Smooth muscle cell (in vitro differentiated cells): ENCODE data around the gene HRH3. TPM values are rescaled to one million over a fixed set of nuclear protein-coding genes. Genes with fewer than 3 reads are reported as not detected.

ENCODE experiments used
- DNase-seq: peaks from one replicate; lab custom pipeline; 2025; ENCODE audit not compliant: unreplicated experiment; lab: John Stamatoyannopoulos, UW
- H2AFZ ChIP-seq: fragments of 200-600 bp; sonication (generic); 2 replicates; pipeline ENCODE4 v1.6.0; 2016; ENCODE audit warnings: antibody characterized with exemption, low read depth, mild to moderate bottlenecking
- H3F3A ChIP-seq: fragments of 200-600 bp; sonication (generic); 2 replicates; pipeline ENCODE4 v1.6.0; 2017; ENCODE audit warnings: antibody characterized with exemption, low read depth
- H3K27ac ChIP-seq: fragments of 200-600 bp; sonication (generic); 2 replicates; pipeline ENCODE4 v1.5.1; 2016; ENCODE audit warnings: low read depth, mild to moderate bottlenecking
- H3K27me3 ChIP-seq: fragments of 200-600 bp; sonication (generic); 2 replicates; pipeline ENCODE4 v1.6.1; 2016; ENCODE audit warnings: low read depth, mild to moderate bottlenecking
- H3K36me3 ChIP-seq: fragments of 200-600 bp; sonication (generic); 2 replicates; pipeline ENCODE4 v1.5.1; 2016; ENCODE audit warnings: low read depth
- H3K4me1 ChIP-seq: fragments of 200-600 bp; sonication (generic); 2 replicates; pipeline ENCODE4 v1.5.1; 2016; ENCODE audit warnings: low read depth
- H3K4me2 ChIP-seq: fragments of 200-600 bp; sonication (generic); 2 replicates; pipeline ENCODE4 v1.6.0; 2016; ENCODE audit warnings: mild to moderate bottlenecking
- H3K4me3 ChIP-seq: fragments of 200-600 bp; sonication (generic); 2 replicates; pipeline ENCODE4 v1.5.1; 2016; ENCODE audit warnings: mild to moderate bottlenecking
- H3K79me2 ChIP-seq: fragments of 200-600 bp; sonication (generic); 2 replicates; pipeline ENCODE4 v1.6.0; 2016; ENCODE audit warnings: low read depth, mild to moderate bottlenecking
- H3K9ac ChIP-seq: fragments of 200-600 bp; sonication (generic); 2 replicates; pipeline ENCODE4 v1.6.0; 2016; ENCODE audit warnings: low read depth
- H3K9me3 ChIP-seq: fragments of 200-600 bp; sonication (generic); replicated peaks from 2 replicates; pipeline ENCODE4 v1.5.1; 2016; ENCODE audit warnings: low read depth
- H4K20me1 ChIP-seq: fragments of 200-600 bp; sonication (generic); 2 replicates; pipeline ENCODE4 v1.6.0; 2016; ENCODE audit warnings: low read depth
- WGBS: methylation state at CpG from one replicate; pipeline ENCODE4 v1.1.7; 2016; ENCODE audit warnings: low lambda C conversion rate; 5-methylcytosine and 5-hydroxymethylcytosine counted together
- polyA plus RNA-seq: library from polyadenylated mRNA; unstranded; fragments of >200 nt; fragmentation: Nextera tagmentation; extraction: Ambion mirVana; gene quantifications from 2 replicates; pipeline ENCODE4 v1.2.1, GENCODE V29; 2016
- total RNA-seq: library from RNA; depleted of rRNA; stranded (reverse); fragments of >200 nt; gene quantifications from 2 replicates; pipeline ENCODE4 v1.2.3, GENCODE V29; 2014
- TF ChIP-seq, protein P1 (sequence below): fragments of 200-600 bp; sonication (generic); IDR thresholded peaks from 2 replicates; pipeline ENCODE4 v1.5.1; 2017; ENCODE audit warnings: borderline replicate concordance, mild to moderate bottlenecking, antibody characterized with exemption; ENCODE audit not compliant: insufficient read depth, poor library complexity, severe bottlenecking

Gene HRH3
- total and polyA plus RNA-seq, 2 experiments from 2014 or later: not detected

GRCh38 chr20:62190639-62191411 lies 29.3 kb downstream of the HRH3 start:
- Histone ChIP-seq H3K36me3 (no peaks in the 10 kb centered on the region), H3K9ac (no peak overlapping the region), H3K9me3 (no peaks in the 10 kb centered on the region), H4K20me1 (peaks cover 81% of the 10 kb centered on the region), H3K27ac (no peak overlapping the region), H3K27me3 (no peaks in the 10 kb centered on the region), H3K79me2 (peaks cover 61% of the 10 kb centered on the region), H3K4me1 (no peaks in the 10 kb centered on the region), H3K4me2 (no peak overlapping the region), H3F3A (no peaks in the 10 kb centered on the region), H2AFZ (no peak overlapping the region), H3K4me3 (no peak overlapping the region)
- 95% methylated on average over 25 of the region's 25 CpGs for WGBS
- no peak for DNase-seq
- TF ChIP-seq, protein P1, sequence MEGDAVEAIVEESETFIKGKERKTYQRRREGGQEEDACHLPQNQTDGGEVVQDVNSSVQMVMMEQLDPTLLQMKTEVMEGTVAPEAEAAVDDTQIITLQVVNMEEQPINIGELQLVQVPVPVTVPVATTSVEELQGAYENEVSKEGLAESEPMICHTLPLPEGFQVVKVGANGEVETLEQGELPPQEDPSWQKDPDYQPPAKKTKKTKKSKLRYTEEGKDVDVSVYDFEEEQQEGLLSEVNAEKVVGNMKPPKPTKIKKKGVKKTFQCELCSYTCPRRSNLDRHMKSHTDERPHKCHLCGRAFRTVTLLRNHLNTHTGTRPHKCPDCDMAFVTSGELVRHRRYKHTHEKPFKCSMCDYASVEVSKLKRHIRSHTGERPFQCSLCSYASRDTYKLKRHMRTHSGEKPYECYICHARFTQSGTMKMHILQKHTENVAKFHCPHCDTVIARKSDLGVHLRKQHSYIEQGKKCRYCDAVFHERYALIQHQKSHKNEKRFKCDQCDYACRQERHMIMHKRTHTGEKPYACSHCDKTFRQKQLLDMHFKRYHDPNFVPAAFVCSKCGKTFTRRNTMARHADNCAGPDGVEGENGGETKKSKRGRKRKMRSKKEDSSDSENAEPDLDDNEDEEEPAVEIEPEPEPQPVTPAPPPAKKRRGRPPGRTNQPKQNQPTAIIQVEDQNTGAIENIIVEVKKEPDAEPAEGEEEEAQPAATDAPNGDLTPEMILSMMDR: no peak

- no peak overlapping the region for H3K4me3 ChIP-seq
- H2AFZ ChIP-seq: no peak overlapping the region
- no peaks in the 10 kb centered on the region for H3K27me3 ChIP-seq
- peaks cover 4% of the 10 kb centered on the region for H3K4me1 ChIP-seq
- H3K9me3 ChIP-seq: no peaks in the 10 kb centered on the region
- DNase-seq: no peak
- H3F3A ChIP-seq: no peaks in the 10 kb centered on the region
- TF ChIP-seq, protein P1: no peak
- no peak overlapping the region for H3K9ac ChIP-seq
- peaks cover 77% of the 10 kb centered on the region for H3K79me2 ChIP-seq
- no peak overlapping the region for H3K27ac ChIP-seq
- no peaks in the 10 kb centered on the region for H3K36me3 ChIP-seq
- WGBS: 85% methylated on average over 13 of the region's 13 CpGs
- no peak overlapping the region for H3K4me2 ChIP-seq
- peaks cover 49% of the 10 kb centered on the region for H4K20me1 ChIP-seq
Measured at GRCh38 chr20:62186887-62187866, 32.9 kb downstream of the HRH3 start.

DNA sequence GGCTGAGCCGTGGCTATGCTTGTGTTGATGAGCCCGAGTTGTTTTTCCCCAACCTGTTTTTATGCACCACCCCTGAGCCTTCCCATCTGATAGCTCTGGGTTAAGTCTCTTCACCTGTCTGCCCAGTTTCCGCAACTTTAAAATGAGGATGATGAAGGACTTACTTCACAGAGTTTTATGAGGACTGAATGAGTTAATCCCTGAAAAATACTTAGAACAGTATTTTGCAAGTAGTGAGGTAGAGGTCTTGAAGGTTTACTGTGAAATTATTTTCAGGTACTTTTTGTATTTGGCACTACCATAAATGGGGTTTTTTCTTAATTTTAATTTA lies 34.0 kb downstream of the HRH3 start:
- WGBS: 96% methylated on average over 3 of the region's 3 CpGs
- Histone ChIP-seq H3K27me3 (no peaks in the 10 kb centered on the region), H4K20me1 (peaks cover 40% of the 10 kb centered on the region), H3K36me3 (no peaks in the 10 kb centered on the region), H3K79me2 (peaks cover 71% of the 10 kb centered on the region), H3K9me3 (no peaks in the 10 kb centered on the region), H3K4me2 (no peak overlapping the region), H3K4me3 (no peak overlapping the region), H3K9ac (no peak overlapping the region), H3K4me1 (peaks cover 11% of the 10 kb centered on the region), H3K27ac (no peak overlapping the region), H3F3A (peaks cover 10% of the 10 kb centered on the region), H2AFZ (no peak overlapping the region)
- no peak for DNase-seq
- TF ChIP-seq, protein P1: no peak
